K562 (cell line): ENCODE results near the gene AIG1. TPM values are rescaled to one million over a fixed set of nuclear protein-coding genes. Genes with fewer than 3 reads are reported as not detected.

Experiments
- ATAC-seq: fragments of 200-7000 bp; cut with Tn5 transposase; 3 replicates; pipeline ENCODE4 v1.9.1; 2020; ENCODE audit warnings: moderate library complexity
- BruUV-seq: library from RNA; stranded (reverse); fragments of 400-500 nt; replicated peaks from 2 replicates; lab custom pipeline; 2021; lab: Mats Ljungman, UMichigan
- CTCF ChIA-PET: fragments of 300-600 bp; formaldehyde crosslinking; extraction: SDS; loops from one replicate; lab custom pipeline; 2021; ENCODE audit warnings: low intra/inter-chr PET ratio; lab: Yijun Ruan, JAX
- POLR2A ChIA-PET: fragments of 300-600, 350-650 bp; sonication (Branson Sonifier 250); formaldehyde crosslinking; extraction: SDS; loops from one replicate; lab custom pipeline; 2021; ENCODE audit warnings: antibody characterized with exemption, inconsistent platforms; lab: Yijun Ruan, JAX
- DNase-seq, 4 experiments: peaks; one replicate each; pipeline versions ENCODE4 v3.0.0 to v3.0.0-alpha.2; 2011 to 2018; ENCODE audit warnings: low spot score in 3 of 4, mixed read lengths in 3 of 4; ENCODE audit errors: extremely low read depth in 1 of 4
- FAIRE-seq: peaks from 2 replicates; lab custom pipeline; 2011; peaks lifted over from hg19 to GRCh38; lab: Jason Lieb, UNC
- H2AFZ ChIP-seq: 2 replicates; pipeline ENCODE4 v1.6.0; 2011; ENCODE audit warnings: low read depth, low read length, control low read depth, inconsistent platforms
- H3K27ac ChIP-seq: fragments of 200-600 bp; 3 replicates; pipeline ENCODE4 v1.8.0; 2011; ENCODE audit warnings: low read depth, mild to moderate bottlenecking, control low read depth, inconsistent platforms, low read length, moderate library complexity, mixed read lengths; ENCODE audit errors: extremely low read depth
- H3K27me3 ChIP-seq, 2 experiments: fragments of 300-600 bp in 1 of 2; 2 replicates in 1 of 2; 3 replicates in 1 of 2; pipeline versions ENCODE4 v1.6.0 to v1.8.0; 2011; ENCODE audit warnings: inconsistent platforms in 2 of 2, low read length in 2 of 2, mild to moderate bottlenecking in 1 of 2, mixed read lengths in 1 of 2, moderate library complexity in 1 of 2; ENCODE audit not compliant: control insufficient read depth in 2 of 2, insufficient read depth in 2 of 2
- H3K36me3 ChIP-seq: fragments of 300-600 bp; 3 replicates; pipeline ENCODE4 v1.8.0; 2011; ENCODE audit warnings: mild to moderate bottlenecking, low read length, inconsistent platforms; ENCODE audit not compliant: control insufficient read depth, insufficient read depth
- H3K4me1 ChIP-seq, 2 experiments: fragments of 200-600 bp in 1 of 2; replicated peaks in 1 of 2; 2 replicates in 1 of 2; 3 replicates in 1 of 2; pipeline versions ENCODE4 v1.5.1 to v1.8.0; 2011; ENCODE audit warnings: inconsistent platforms in 2 of 2, low read length in 2 of 2, mild to moderate bottlenecking in 1 of 2, mixed read lengths in 1 of 2, moderate library complexity in 1 of 2; ENCODE audit not compliant: control insufficient read depth in 2 of 2, insufficient read depth in 2 of 2
- H3K4me2 ChIP-seq: 2 replicates; pipeline ENCODE4 v1.6.1; 2011; ENCODE audit warnings: low read length, control low read depth, inconsistent platforms, mixed read lengths; ENCODE audit not compliant: insufficient read depth
- H3K4me3 ChIP-seq: fragments of 200-600 bp; sonication (generic), shearing (Covaris generic); 2 replicates; pipeline ENCODE4 v1.5.1; 2016; ENCODE audit warnings: control low read depth, inconsistent platforms
- H3K79me2 ChIP-seq: fragments of 200-600 bp; 3 replicates; pipeline ENCODE4 v1.8.0; 2011; ENCODE audit warnings: low read length, inconsistent platforms; ENCODE audit not compliant: control insufficient read depth, insufficient read depth
- H3K9ac ChIP-seq, 2 experiments: 2 replicates each; pipeline versions ENCODE4 v1.6.0 to v1.6.1; 2011; ENCODE audit warnings: low read depth in 2 of 2, low read length in 2 of 2, control low read depth in 1 of 2, inconsistent platforms in 1 of 2, mild to moderate bottlenecking in 1 of 2, mixed read lengths in 1 of 2; ENCODE audit not compliant: insufficient read depth in 1 of 2
- H3K9me1 ChIP-seq: one replicate; pipeline ENCODE4 v1.6.0; 2011; ENCODE audit warnings: inconsistent platforms, mild to moderate bottlenecking, low read length, moderate library complexity; ENCODE audit not compliant: control insufficient read depth, insufficient read depth
- H3K9me3 ChIP-seq: replicated peaks from 2 replicates; pipeline ENCODE4 v1.5.1; 2011; ENCODE audit warnings: low read depth, low read length, inconsistent platforms; ENCODE audit not compliant: control insufficient read depth, insufficient read depth
- H4K20me1 ChIP-seq: replicated peaks from 2 replicates; pipeline ENCODE4 v1.6.1; 2011; ENCODE audit warnings: low read length, inconsistent platforms, mixed read lengths; ENCODE audit not compliant: control insufficient read depth, insufficient read depth
- COPS2 ChIP-seq: fragments of 450-650 bp; conservative IDR thresholded peaks from 2 replicates; pipeline ENCODE4 v1.6.1; 2016; ENCODE audit warnings: mild to moderate bottlenecking, moderate library complexity
- GABPA ChIP-seq: fragments of 200-800 bp; sonication (Bioruptor generic); conservative IDR thresholded peaks from 2 replicates; pipeline ENCODE4 v1.6.1; 2016; ENCODE audit warnings: low read depth, missing genetic modification characterization, missing compliant biosample characterization
- SLC30A9 ChIP-seq: fragments of 250-450 bp; sonication (Bioruptor Pico); IDR thresholded peaks from 2 replicates; pipeline ENCODE4 v1.8.0; 2022; ENCODE audit warnings: mild to moderate bottlenecking, moderate library complexity
- TBL1XR1 ChIP-seq, 2 experiments: IDR thresholded peaks; 2 replicates each; pipeline ENCODE4 v1.6.1; 2012; ENCODE audit warnings: improper control_type of control experiment in 2 of 2, low read length in 2 of 2, mild to moderate bottlenecking in 1 of 2
- ZNF165 ChIP-seq: fragments of 250-450 bp; sonication (Bioruptor Pico); IDR thresholded peaks from 2 replicates; pipeline ENCODE4 v1.4.0; 2020; ENCODE audit warnings: borderline replicate concordance
- ZNF253 ChIP-seq: fragments of 250-450 bp; sonication (Bioruptor Pico); conservative IDR thresholded peaks from 2 replicates; pipeline ENCODE4 v1.6.1; 2021; ENCODE audit warnings: mild to moderate bottlenecking
- WGBS: fragments of 100-300 bp; shearing (Covaris generic); methylation state at CpG from one replicate; pipeline ENCODE4 v1.1.6; 2016; ENCODE audit warnings: low coverage, mixed read lengths; ENCODE audit not compliant: insufficient coverage; ENCODE audit errors: missing lambda C conversion rate; 5-methylcytosine and 5-hydroxymethylcytosine counted together
- in situ Hi-C: fragments of 300-500 bp; cut with MboI; formaldehyde crosslinking; loops from 4 replicates; pipeline ENCODE4 v1.15.0; 2018; ENCODE audit warnings: inconsistent platforms, mixed read lengths
- intact Hi-C: fragments of 100-400 bp; cut with micrococcal nuclease; formaldehyde crosslinking; loops from 2 replicates; pipeline ENCODE4 v1.14.2; 2022
- polyA plus RNA-seq, 8 experiments: library from polyadenylated mRNA; depleted of rRNA in 4 of 8; stranded (reverse) in 5 of 8; unstranded in 3 of 8; fragments of >200 nt; fragmentation: Nextera tagmentation in 2 of 8; fragmentation: Illumina TruSeq in 1 of 8; extraction: Ambion mirVana in 2 of 8; extraction: Trizol in 1 of 8; gene quantifications; 2 replicates each; pipeline versions ENCODE4 v1.2.1 to v1.2.3, GENCODE V29; 2011 to 2014; ENCODE audit warnings: inconsistent platforms in 1 of 8, missing spikeins in 1 of 8
- total RNA-seq, 7 experiments: library from RNA; depleted of rRNA in 6 of 7; stranded (reverse); fragments of >200 nt in 6 of 7; fragmentation: Illumina TruSeq in 2 of 7; extraction: Trizol in 2 of 7; gene quantifications; 2 replicates each; pipeline versions ENCODE4 v1.2.1 to v1.2.3, GENCODE V29; 2011 to 2021; ENCODE audit warnings: low replicate concordance in 1 of 7
- TF ChIP-seq, protein P1 (sequence below): fragments of 450-650 bp; formaldehyde crosslinking; IDR thresholded peaks from 2 replicates; pipeline ENCODE4 v1.4.0; 2020; ENCODE audit warnings: mild to moderate bottlenecking, moderate library complexity

The AIG1 gene
- total and polyA plus RNA-seq, 9 of the 15 experiments (the other 6 are each of a cell fraction or from before 2014, with no cell fraction given), result 74.8 to 333 (median 127) TPM

DNA sequence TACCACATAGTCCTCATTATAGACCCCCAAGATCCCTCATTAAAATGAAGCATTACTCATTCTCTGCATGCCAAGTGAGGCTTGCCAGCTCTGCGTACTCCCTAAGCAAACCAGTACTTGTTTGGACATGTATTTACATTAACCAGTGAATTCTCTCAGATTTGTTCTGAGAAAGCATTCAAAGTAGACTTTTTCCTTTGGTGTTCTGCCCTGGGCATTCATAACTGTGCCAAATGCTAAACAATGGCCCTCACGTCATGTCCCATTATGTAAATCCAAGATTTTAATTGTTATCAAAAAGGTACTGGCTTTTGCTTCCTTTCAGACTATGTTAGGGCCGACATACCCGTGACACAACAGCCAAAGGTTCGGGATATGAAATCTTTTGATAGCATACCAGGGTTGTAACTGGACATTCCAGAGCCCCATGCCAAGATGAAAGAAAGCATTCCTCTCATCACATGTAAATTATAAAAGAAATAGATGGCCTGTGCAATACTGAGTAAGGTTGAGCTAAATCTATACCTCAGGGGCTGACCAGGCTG is 225.6 kb downstream of the AIG1 start:
- CTCF ChIA-PET, result no interaction called here
- Histone ChIP-seq H3K4me3 (no peak overlapping the region), H3K79me2 (no peaks in the 10 kb centered on the region), H3K9me1 (no peaks in the 10 kb centered on the region), H3K9me3 (no peaks in the 10 kb centered on the region), H3K4me1 (no peaks in the 10 kb centered on the region), H4K20me1 (no peaks in the 10 kb centered on the region), H3K27ac (no peak overlapping the region), H2AFZ (no peak overlapping the region), H3K36me3 (peaks cover 14% of the 10 kb centered on the region; the same call in 2 of the 3 replicates), H3K9ac (no peak overlapping the region), H3K27me3 (no peaks in the 10 kb centered on the region), H3K4me2 (no peak overlapping the region)
- no peak for DNase-seq
- 80% methylated on average over 5 of the region's 5 CpGs for WGBS
- POLR2A ChIA-PET, result no interaction called here
- in situ Hi-C loops, result loop anchor here (25.0 kb wide), 1 partner anchor 599 kb away; no protein-coding TSS in a partner anchor
- no peak for FAIRE-seq
- no peak for TF ChIP-seq TBL1XR1 (IDR thresholded peaks at IDR 0.05; ENCODE audit: low read length in 2 of 2)
- no peak for TF ChIP-seq ZNF253 (CRISPR knock-in tag)
- no peak for TF ChIP-seq COPS2
- no peak for TF ChIP-seq ZNF165 (CRISPR knock-in tag)
- TF ChIP-seq, protein P1, sequence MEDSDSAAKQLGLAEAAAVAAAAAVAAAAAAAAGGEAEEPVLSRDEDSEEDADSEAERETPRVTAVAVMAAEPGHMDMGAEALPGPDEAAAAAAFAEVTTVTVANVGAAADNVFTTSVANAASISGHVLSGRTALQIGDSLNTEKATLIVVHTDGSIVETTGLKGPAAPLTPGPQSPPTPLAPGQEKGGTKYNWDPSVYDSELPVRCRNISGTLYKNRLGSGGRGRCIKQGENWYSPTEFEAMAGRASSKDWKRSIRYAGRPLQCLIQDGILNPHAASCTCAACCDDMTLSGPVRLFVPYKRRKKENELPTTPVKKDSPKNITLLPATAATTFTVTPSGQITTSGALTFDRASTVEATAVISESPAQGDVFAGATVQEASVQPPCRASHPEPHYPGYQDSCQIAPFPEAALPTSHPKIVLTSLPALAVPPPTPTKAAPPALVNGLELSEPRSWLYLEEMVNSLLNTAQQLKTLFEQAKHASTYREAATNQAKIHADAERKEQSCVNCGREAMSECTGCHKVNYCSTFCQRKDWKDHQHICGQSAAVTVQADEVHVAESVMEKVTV (CRISPR knock-in tag), result no peak
- TF ChIP-seq GABPA (tag), result no peak
- TF ChIP-seq SLC30A9 (CRISPR knock-in tag), result no peak
- intact Hi-C loops, result no loop called here
- ATAC-seq, result no peak
- BruUV-seq, result no TSS peak
